Measurements from ENCODE around the gene PPM1D.
A peak's percentile ranks its signal among the peaks of the same experiment; 100 is the strongest.

The PPM1D gene

GRCh38 chr17:60557805-60558204, 42.2 kb upstream of the PPM1D start:
- Histone ChIP-seq H3K4me2 (ENCODE audit: low read depth, low read length) (no peak overlapping the region), H3K36me3 (replicated peaks; ENCODE audit: insufficient read depth, low read length) (no peaks in the 10 kb centered on the region), H3K4me1 (ENCODE audit: low read length) (no peaks in the 10 kb centered on the region), H3K79me2 (ENCODE audit: low read length) (no peaks in the 10 kb centered on the region), H3F3A (ENCODE audit: insufficient read depth, low read length) (no peaks in the 10 kb centered on the region), H3K9me3 (replicated peaks; ENCODE audit: insufficient read depth, low read length) (no peaks in the 10 kb centered on the region), H2AFZ (ENCODE audit: low read length) (no peak overlapping the region), H4K20me1 (ENCODE audit: insufficient read depth, low read length) (no peaks in the 10 kb centered on the region), H3K27me3 (replicated peaks; ENCODE audit: insufficient read depth, low read length) (no peaks in the 10 kb centered on the region), H3K9ac (ENCODE audit: low read length) (no peak overlapping the region), H3K27ac (ENCODE audit: low read length) (no peak overlapping the region), H3K4me3 (ENCODE audit: low read length) (no peak overlapping the region), H3K9me2 (replicated peaks; ENCODE audit: insufficient read depth, low read length) (no peaks in the 10 kb centered on the region)
- TF ChIP-seq, protein P1, sequence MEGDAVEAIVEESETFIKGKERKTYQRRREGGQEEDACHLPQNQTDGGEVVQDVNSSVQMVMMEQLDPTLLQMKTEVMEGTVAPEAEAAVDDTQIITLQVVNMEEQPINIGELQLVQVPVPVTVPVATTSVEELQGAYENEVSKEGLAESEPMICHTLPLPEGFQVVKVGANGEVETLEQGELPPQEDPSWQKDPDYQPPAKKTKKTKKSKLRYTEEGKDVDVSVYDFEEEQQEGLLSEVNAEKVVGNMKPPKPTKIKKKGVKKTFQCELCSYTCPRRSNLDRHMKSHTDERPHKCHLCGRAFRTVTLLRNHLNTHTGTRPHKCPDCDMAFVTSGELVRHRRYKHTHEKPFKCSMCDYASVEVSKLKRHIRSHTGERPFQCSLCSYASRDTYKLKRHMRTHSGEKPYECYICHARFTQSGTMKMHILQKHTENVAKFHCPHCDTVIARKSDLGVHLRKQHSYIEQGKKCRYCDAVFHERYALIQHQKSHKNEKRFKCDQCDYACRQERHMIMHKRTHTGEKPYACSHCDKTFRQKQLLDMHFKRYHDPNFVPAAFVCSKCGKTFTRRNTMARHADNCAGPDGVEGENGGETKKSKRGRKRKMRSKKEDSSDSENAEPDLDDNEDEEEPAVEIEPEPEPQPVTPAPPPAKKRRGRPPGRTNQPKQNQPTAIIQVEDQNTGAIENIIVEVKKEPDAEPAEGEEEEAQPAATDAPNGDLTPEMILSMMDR (IDR thresholded peaks at IDR 0.05; ENCODE audit: low read length): no peak
- TF ChIP-seq EZH2 (optimal IDR thresholded peaks at IDR 0.05; ENCODE audit: low read depth, low read length) (no peak), EZH2phosphoT487 (IDR thresholded peaks at IDR 0.05; ENCODE audit: low read length) (no peak)
- DNase-seq: peak; percentile 23

- Histone ChIP-seq H3K4me2 (ENCODE audit: low read depth, low read length) (no peak overlapping the region), H3K36me3 (replicated peaks; ENCODE audit: insufficient read depth, low read length) (no peaks in the 10 kb centered on the region), H3K79me2 (ENCODE audit: low read length) (no peaks in the 10 kb centered on the region), H3K27me3 (replicated peaks; ENCODE audit: insufficient read depth, low read length) (no peaks in the 10 kb centered on the region), H3K9ac (ENCODE audit: low read length) (no peak overlapping the region), H3K9me2 (replicated peaks; ENCODE audit: insufficient read depth, low read length) (no peaks in the 10 kb centered on the region), H3K27ac (ENCODE audit: low read length) (no peak overlapping the region), H4K20me1 (ENCODE audit: insufficient read depth, low read length) (no peaks in the 10 kb centered on the region), H2AFZ (ENCODE audit: low read length) (no peak overlapping the region), H3F3A (ENCODE audit: insufficient read depth, low read length) (no peaks in the 10 kb centered on the region), H3K4me1 (ENCODE audit: low read length) (no peaks in the 10 kb centered on the region), H3K9me3 (replicated peaks; ENCODE audit: insufficient read depth, low read length) (no peaks in the 10 kb centered on the region), H3K4me3 (ENCODE audit: low read length) (no peak overlapping the region)
- DNase-seq: no peak
- TF ChIP-seq EZH2 (optimal IDR thresholded peaks at IDR 0.05; ENCODE audit: low read depth, low read length) (no peak), EZH2phosphoT487 (IDR thresholded peaks at IDR 0.05; ENCODE audit: low read length) (no peak)
- TF ChIP-seq, protein P1 (IDR thresholded peaks at IDR 0.05; ENCODE audit: low read length): no peak
These were observed 40.4 kb upstream of the PPM1D start for GRCh38 chr17:60559659-60559994.

GRCh38 chr17:60559995-60560859, 39.8 kb upstream of the PPM1D start:
- Histone ChIP-seq H3K9me3 (replicated peaks; ENCODE audit: insufficient read depth, low read length) (no peaks in the 10 kb centered on the region), H3K79me2 (ENCODE audit: low read length) (no peaks in the 10 kb centered on the region), H3K27ac (ENCODE audit: low read length) (no peak overlapping the region), H3K4me2 (ENCODE audit: low read depth, low read length) (no peak overlapping the region), H3F3A (ENCODE audit: insufficient read depth, low read length) (no peaks in the 10 kb centered on the region), H3K36me3 (replicated peaks; ENCODE audit: insufficient read depth, low read length) (no peaks in the 10 kb centered on the region), H3K4me1 (ENCODE audit: low read length) (no peaks in the 10 kb centered on the region), H3K9ac (ENCODE audit: low read length) (no peak overlapping the region), H2AFZ (ENCODE audit: low read length) (no peak overlapping the region), H3K27me3 (replicated peaks; ENCODE audit: insufficient read depth, low read length) (no peaks in the 10 kb centered on the region), H4K20me1 (ENCODE audit: insufficient read depth, low read length) (no peaks in the 10 kb centered on the region), H3K4me3 (ENCODE audit: low read length) (no peak overlapping the region), H3K9me2 (replicated peaks; ENCODE audit: insufficient read depth, low read length) (no peaks in the 10 kb centered on the region)
- TF ChIP-seq EZH2 (optimal IDR thresholded peaks at IDR 0.05; ENCODE audit: low read depth, low read length): no peak
- TF ChIP-seq EZH2phosphoT487 (IDR thresholded peaks at IDR 0.05; ENCODE audit: low read length): no peak
- TF ChIP-seq, protein P1 (IDR thresholded peaks at IDR 0.05; ENCODE audit: low read length): no peak
- no peak for DNase-seq

All from MM.1S (cell line).